K562 (cell line): Measurements from ENCODE around the gene SIK3. TPM values are rescaled to one million over a fixed set of nuclear protein-coding genes. Genes with fewer than 3 reads are reported as not detected.
A peak's percentile ranks its signal among the peaks of the same experiment; 100 is the strongest.

Experiments used
- DPF2 ChIP-seq: fragments of 450-650 bp; IDR thresholded peaks from 2 replicates; pipeline ENCODE4 v1.6.1; 2016
- GTF2F1 ChIP-seq: IDR thresholded peaks from 2 replicates; pipeline ENCODE4 v1.6.1; 2011; ENCODE audit warnings: low read depth, low read length, improper control_type of control experiment
- PHF8 ChIP-seq: fragments of 200-600 bp; sonication (generic); IDR thresholded peaks from 2 replicates; pipeline ENCODE4 v1.6.1; 2012; ENCODE audit warnings: mixed run types, mild to moderate bottlenecking, inconsistent platforms, low read length, moderate library complexity, borderline replicate concordance
- POLR2AphosphoS2 ChIP-seq: IDR thresholded peaks from 2 replicates; pipeline ENCODE4 v1.6.1; 2012; ENCODE audit warnings: low read length, improper control_type of control experiment
- SNRNP70 ChIP-seq: fragments of 200-400 bp; formaldehyde crosslinking; optimal IDR thresholded peaks from 2 replicates; pipeline ENCODE3; 2017; ENCODE audit warnings: low read depth, low read length
- SOX6 ChIP-seq: fragments of 450-650 bp; IDR thresholded peaks from 2 replicates; pipeline ENCODE4 v1.6.1; 2014; ENCODE audit warnings: mild to moderate bottlenecking
- TEAD2 ChIP-seq: fragments of 450-650 bp; IDR thresholded peaks from 2 replicates; pipeline ENCODE4 v1.6.1; 2016; ENCODE audit warnings: missing genetic modification characterization, control low read depth, missing compliant biosample characterization
- ZKSCAN1 ChIP-seq: fragments of 150-350 bp; IDR thresholded peaks from 2 replicates; pipeline ENCODE4 v1.6.1; 2016; ENCODE audit warnings: low read depth, low read length
- ZNF143 ChIP-seq: sonication (generic); formaldehyde crosslinking; IDR thresholded peaks from 2 replicates; pipeline ENCODE4 v1.9.0; 2022; ENCODE audit warnings: mild to moderate bottlenecking, missing genetic modification reagents
- ZNF174 ChIP-seq: fragments of 250-450 bp; sonication (Bioruptor Pico); IDR thresholded peaks from 2 replicates; pipeline ENCODE4 v1.4.0; 2020; ENCODE audit warnings: mild to moderate bottlenecking
- ZNF347 ChIP-seq: fragments of 450-650 bp; formaldehyde crosslinking; IDR thresholded peaks from 2 replicates; pipeline ENCODE4 v1.4.0; 2020; ENCODE audit warnings: low read depth, mild to moderate bottlenecking, moderate library complexity
- ZNF507 ChIP-seq: conservative IDR thresholded peaks from 2 replicates; pipeline ENCODE4 v1.6.1; 2017; ENCODE audit warnings: missing genetic modification characterization, missing compliant biosample characterization
- ZNF584 ChIP-seq: fragments of 200-800 bp; sonication (Bioruptor generic); IDR thresholded peaks from 2 replicates; pipeline ENCODE4 v1.6.1; 2016; ENCODE audit warnings: low read depth, mild to moderate bottlenecking, missing genetic modification characterization, missing compliant biosample characterization
- ZNF589 ChIP-seq: fragments of 200-800 bp; sonication (Bioruptor generic); IDR thresholded peaks from 2 replicates; pipeline ENCODE4 v1.6.1; 2016; ENCODE audit warnings: low read depth, missing genetic modification characterization, missing compliant biosample characterization
- polyA plus RNA-seq, 8 experiments: library from polyadenylated mRNA; depleted of rRNA in 4 of 8; stranded (reverse) in 5 of 8; unstranded in 3 of 8; fragments of >200 nt; fragmentation: Nextera tagmentation in 2 of 8; fragmentation: Illumina TruSeq in 1 of 8; extraction: Ambion mirVana in 2 of 8; extraction: Trizol in 1 of 8; gene quantifications; 2 replicates each; pipeline versions ENCODE4 v1.2.1 to v1.2.3, GENCODE V29; 2011 to 2014; ENCODE audit warnings: inconsistent platforms in 1 of 8, missing spikeins in 1 of 8
- total RNA-seq, 7 experiments: library from RNA; depleted of rRNA in 6 of 7; stranded (reverse); fragments of >200 nt in 6 of 7; fragmentation: Illumina TruSeq in 2 of 7; extraction: Trizol in 2 of 7; gene quantifications; 2 replicates each; pipeline versions ENCODE4 v1.2.1 to v1.2.3, GENCODE V29; 2011 to 2021; ENCODE audit warnings: low replicate concordance in 1 of 7
- TF ChIP-seq, protein P1 (sequence below): fragments of 450-650 bp; IDR thresholded peaks from 2 replicates; pipeline ENCODE4 v1.6.1; 2017; ENCODE audit warnings: antibody characterized with exemption, mild to moderate bottlenecking

The SIK3 gene
- total and polyA plus RNA-seq, 9 of the 15 experiments (the other 6 are each of a cell fraction or from before 2014, with no cell fraction given) = 1.6 to 21.6 (median 8.0) TPM

DNA sequence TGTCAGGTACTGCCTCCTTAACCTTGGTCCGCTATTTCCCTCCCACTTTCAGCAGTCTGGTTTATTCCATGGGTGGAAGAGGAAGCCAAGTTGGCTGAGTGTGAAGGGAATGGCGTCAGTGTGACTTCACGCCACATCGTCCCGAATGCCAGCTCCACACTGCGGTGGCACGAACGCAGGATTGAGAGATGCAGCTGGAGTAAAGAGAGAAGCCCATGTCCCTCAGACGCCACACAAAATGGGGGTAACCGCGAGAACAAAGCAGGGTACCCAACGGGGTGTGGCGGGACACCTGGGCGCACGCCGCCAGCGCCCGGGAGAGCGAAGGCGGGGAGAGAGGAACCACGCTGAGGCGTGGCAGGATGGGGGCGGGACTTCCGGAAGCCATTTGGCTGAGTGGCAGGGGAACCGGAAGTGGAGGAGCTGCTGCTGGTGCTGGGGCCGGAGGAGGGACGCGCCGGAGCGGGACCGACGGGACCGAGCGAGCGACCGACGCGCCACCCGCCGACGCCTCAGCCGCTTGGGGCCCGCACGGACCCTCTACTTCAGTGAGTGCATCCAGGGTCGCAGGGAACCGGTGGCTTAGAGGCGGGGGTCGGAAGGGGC lies 45.7 kb upstream of the SIK3 start, which contains the start of gene PAFAH1B2 (continued):
- TF ChIP-seq, protein P1, sequence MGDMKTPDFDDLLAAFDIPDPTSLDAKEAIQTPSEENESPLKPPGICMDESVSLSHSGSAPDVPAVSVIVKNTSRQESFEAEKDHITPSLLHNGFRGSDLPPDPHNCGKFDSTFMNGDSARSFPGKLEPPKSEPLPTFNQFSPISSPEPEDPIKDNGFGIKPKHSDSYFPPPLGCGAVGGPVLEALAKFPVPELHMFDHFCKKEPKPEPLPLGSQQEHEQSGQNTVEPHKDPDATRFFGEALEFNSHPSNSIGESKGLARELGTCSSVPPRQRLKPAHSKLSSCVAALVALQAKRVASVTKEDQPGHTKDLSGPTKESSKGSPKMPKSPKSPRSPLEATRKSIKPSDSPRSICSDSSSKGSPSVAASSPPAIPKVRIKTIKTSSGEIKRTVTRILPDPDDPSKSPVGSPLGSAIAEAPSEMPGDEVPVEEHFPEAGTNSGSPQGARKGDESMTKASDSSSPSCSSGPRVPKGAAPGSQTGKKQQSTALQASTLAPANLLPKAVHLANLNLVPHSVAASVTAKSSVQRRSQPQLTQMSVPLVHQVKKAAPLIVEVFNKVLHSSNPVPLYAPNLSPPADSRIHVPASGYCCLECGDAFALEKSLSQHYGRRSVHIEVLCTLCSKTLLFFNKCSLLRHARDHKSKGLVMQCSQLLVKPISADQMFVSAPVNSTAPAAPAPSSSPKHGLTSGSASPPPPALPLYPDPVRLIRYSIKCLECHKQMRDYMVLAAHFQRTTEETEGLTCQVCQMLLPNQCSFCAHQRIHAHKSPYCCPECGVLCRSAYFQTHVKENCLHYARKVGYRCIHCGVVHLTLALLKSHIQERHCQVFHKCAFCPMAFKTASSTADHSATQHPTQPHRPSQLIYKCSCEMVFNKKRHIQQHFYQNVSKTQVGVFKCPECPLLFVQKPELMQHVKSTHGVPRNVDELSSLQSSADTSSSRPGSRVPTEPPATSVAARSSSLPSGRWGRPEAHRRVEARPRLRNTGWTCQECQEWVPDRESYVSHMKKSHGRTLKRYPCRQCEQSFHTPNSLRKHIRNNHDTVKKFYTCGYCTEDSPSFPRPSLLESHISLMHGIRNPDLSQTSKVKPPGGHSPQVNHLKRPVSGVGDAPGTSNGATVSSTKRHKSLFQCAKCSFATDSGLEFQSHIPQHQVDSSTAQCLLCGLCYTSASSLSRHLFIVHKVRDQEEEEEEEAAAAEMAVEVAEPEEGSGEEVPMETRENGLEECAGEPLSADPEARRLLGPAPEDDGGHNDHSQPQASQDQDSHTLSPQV = peak; percentile 54
- TF ChIP-seq POLR2AphosphoS2 = no peak
- TF ChIP-seq ZNF347 (CRISPR knock-in tag) = no peak
- TF ChIP-seq ZKSCAN1 = no peak
- no peak for TF ChIP-seq ZNF143
- no peak for TF ChIP-seq ZNF589
- TF ChIP-seq PHF8 = peak; percentile 84; the same call in 1 of the 2 replicates
- TF ChIP-seq GTF2F1 = no peak
- peak; percentile 49; the same call in 1 of the 2 replicates for TF ChIP-seq SOX6
- no peak for TF ChIP-seq SNRNP70
- TF ChIP-seq ZNF584 = no peak
- TF ChIP-seq ZNF174 = no peak
- TF ChIP-seq ZNF507 = no peak
- TF ChIP-seq TEAD2 (tag) = no peak
- peak; percentile 22; the same call in 1 of the 2 replicates for TF ChIP-seq DPF2
